Stimulated activated CD4-positive, alpha-beta T cell treated with anti-CD3 and anti-CD28 coated beads, Interleukin-4, amount 100 ng/mL, for 24 hours (primary cell): Measurements from ENCODE around the gene GRK5.

Source experiments
- DNase-seq: peaks from one replicate; pipeline ENCODE4 v3.0.0-alpha.2; 2020

The GRK5 gene

GRCh38 chr10:119279441-119279840 lies 72.1 kb downstream of the GRK5 start:
- no peak for DNase-seq

DNA sequence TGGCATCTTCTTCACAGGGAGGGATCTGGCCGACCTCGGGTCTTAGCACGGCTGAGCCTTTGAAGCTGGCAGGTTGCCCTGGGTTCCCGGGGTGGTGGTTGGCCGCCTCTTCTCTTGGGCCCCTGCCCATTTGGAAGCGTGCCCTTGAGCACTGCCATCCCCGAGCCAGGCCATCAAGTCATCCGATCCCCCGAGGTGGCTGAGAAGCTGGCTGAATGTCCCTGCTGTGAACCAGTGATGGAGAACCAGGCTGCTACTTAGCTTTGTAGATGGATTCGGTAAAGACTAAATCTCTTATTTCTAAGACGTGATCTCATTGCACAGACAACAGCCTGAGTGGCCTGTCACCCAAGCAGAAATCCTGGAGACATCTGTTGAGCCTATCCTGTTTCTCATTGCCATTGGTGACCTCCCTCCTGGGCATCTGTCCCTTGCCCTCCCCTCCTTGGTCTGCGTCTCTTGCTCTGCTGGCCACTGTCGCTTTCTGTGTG lies 74.3 kb downstream of the GRK5 start:
- DNase-seq = no peak

DNA sequence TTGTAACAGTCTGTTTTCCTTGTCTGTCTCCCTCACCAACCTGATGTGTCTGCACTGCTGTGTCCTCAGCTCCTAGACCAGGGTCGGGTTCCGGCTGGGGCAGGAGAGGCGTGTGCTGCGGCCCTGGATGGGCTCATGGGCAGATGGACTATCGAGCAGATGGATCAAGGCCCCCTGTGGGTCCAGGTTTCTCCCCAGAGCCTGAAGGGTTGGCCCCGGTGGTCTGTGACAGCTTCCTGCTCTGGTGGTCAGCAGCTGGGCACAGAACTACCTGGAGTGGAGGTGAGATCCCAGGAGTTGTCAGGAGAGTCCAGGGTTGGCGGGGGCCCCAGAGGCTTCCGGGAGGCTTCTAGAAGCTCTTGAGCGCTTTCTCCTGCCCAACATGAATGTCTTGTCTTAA lies 75.1 kb downstream of the GRK5 start:
- no peak for DNase-seq

- DNase-seq = no peak
These were observed 76.0 kb downstream of the GRK5 start for GRCh38 chr10:119283387-119283786.

DNA sequence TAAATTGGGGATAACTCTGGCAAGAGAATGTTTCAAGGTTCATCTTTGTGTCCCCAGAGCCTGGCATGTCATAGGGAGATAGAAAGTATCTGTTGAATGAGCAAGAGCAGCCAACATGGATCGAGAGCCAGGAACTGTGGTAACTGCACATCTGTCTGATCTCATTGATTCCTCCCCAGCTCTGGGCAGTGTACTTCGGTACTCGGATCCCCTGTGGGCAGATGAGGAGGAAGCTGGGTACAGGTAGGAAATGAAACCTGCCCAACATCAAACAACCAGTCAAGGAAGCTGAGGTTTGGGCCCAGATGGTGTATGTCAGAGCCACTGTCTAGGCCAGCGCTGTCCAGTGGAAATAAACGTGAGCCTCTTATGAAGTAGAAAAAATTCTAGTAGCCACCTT lies 76.4 kb downstream of the GRK5 start:
- no peak for DNase-seq

GRCh38 chr10:119284679-119285096 lies 77.3 kb downstream of the GRK5 start:
- DNase-seq = no peak

- DNase-seq = no peak
These were observed 78.3 kb downstream of the GRK5 start for GRCh38 chr10:119285495-119286267.

GRCh38 chr10:119286516-119286915 lies 79.1 kb downstream of the GRK5 start:
- no peak for DNase-seq

GRCh38 chr10:119286983-119287633 lies 79.7 kb downstream of the GRK5 start:
- no peak for DNase-seq

- DNase-seq = no peak
These were observed 81.2 kb downstream of the GRK5 start for GRCh38 chr10:119288574-119289001.

GRCh38 chr10:119289227-119289920 lies 82.0 kb downstream of the GRK5 start:
- no peak for DNase-seq

- no peak for DNase-seq
These were observed 83.1 kb downstream of the GRK5 start for GRCh38 chr10:119290301-119291048.

DNA sequence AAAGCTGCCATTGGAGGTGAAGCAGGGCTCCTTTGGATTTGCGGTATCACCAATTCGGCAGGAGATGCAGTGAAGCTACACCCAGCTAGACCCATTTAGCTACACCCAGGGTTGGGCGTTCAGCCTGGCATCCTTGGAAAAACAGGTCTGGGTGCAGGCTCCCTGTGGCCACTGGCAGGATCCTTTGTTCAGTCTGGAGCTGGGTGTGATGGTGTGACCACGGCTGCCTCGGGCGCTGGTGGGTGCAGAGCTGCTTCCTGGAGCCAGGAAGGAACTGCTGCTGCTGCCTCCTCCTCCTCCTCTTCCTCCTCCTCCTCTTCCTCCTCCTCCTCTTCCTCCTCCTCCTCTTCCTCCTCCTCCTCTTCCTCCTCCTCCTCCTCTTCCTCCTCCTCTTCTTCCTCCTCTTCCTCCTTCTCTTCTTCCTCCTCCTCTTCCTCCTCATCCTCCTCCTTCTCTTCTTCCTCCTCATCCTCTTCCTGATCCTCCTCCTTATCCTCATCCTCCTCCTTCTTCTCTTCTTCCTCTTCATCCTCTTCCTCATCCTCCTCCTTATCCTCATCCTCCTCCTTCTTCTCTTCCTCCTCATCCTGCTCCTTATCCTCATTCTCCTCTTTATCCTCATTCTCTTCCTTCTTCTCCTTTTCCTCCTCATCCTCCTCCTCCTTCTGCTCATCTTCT lies 84.0 kb downstream of the GRK5 start:
- no peak for DNase-seq

- DNase-seq = no peak
These were observed 85.8 kb downstream of the GRK5 start for GRCh38 chr10:119292968-119293760.

DNA sequence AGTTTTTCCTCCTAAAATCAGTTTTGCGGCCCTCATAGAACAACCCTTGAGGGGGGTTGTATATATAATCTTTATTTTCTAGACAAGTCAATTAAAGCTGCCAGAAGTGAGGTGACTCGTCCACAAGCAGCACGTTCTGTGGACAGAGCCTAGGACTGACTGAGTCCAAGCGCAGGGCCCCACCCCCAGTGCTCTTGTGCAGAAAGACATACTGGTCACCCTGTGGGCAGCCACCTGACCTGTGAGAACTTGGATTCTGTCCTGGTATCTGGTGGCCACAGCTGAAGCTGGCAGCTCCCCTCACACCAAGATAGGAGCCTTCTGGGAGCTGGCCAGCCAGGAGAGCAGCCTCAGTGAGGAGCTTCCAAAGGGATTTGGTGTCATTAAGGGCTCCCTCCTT lies 89.3 kb downstream of the GRK5 start:
- no peak for DNase-seq

- no peak for DNase-seq
These were observed 90.0 kb downstream of the GRK5 start for GRCh38 chr10:119297207-119297968.

DNA sequence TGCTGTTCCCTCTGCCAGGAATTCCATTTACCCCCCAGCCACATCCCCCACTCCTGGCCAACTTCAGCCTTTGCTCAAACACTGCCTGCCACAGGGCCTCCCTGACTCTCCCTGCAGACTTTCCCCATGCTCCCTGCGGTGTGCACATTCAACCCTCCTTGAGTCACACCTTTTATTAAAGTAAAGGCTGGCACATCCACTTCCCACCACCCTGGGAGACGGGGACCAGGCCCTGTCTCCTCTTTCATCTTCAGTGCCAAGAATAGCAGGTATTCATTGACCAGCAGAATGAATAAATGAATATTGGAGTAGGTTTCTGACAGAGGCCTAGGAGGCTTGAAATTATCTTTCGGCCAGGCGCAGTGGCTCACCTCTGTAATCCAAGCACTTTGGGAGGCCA lies 91.4 kb downstream of the GRK5 start:
- DNase-seq = no peak

DNA sequence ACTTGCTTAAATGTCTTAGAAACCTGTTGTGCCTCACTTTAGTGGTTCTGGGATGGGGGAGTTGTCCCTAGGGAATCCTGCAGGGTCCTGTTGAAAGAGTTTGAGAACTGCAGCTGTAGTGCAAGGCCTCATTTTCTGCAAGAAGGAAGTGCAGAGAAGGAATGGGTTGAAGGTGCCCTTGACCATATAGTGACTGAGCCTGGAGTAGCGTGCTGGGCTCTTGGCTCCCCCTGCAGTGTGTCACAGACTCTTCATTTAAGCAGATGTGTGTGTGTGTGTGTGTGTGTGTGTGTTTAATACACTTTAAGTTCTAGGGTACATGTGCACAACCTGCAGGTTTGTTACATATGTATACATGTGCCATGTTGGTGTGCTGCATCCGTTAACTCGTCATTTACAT lies 92.2 kb downstream of the GRK5 start:
- DNase-seq = no peak

GRCh38 chr10:119301397-119301796 lies 94.0 kb downstream of the GRK5 start:
- peak; percentile 73 for DNase-seq

- DNase-seq = no peak
These were observed 94.8 kb downstream of the GRK5 start for GRCh38 chr10:119302172-119302571.
